RPMI7951 (cell line): Measurements from ENCODE around the gene LRP10. TPM values are rescaled to one million over a fixed set of nuclear protein-coding genes. Genes with fewer than 3 reads are reported as not detected.

Experiments
- DNase-seq: peaks from one replicate; pipeline ENCODE4 v3.0.0-alpha.2; 2012; ENCODE audit warnings: low read depth
- total RNA-seq: library from RNA; depleted of rRNA; stranded (reverse); fragments of >200 nt; shearing (Covaris generic); gene quantifications from 2 replicates; pipeline ENCODE4 v1.2.3, GENCODE V29; 2014

The LRP10 gene
- total RNA-seq, 1 experiment from 2014 or later = 44.9 TPM

- DNase-seq = no peak
Observed at GRCh38 chr14:22861651-22862050, 9.9 kb upstream of the LRP10 start.

GRCh38 chr14:22864979-22865378 lies 6.6 kb upstream of the LRP10 start:
- DNase-seq = no peak

- DNase-seq = no peak
Observed at GRCh38 chr14:22865424-22866405, 5.8 kb upstream of the LRP10 start.

- no peak for DNase-seq
Observed at GRCh38 chr14:22866874-22867273, 4.7 kb upstream of the LRP10 start.

GRCh38 chr14:22870811-22871223 lies 723 bp upstream of the LRP10 start:
- peak; percentile 14 for DNase-seq

- DNase-seq = peak; percentile 71
Observed at GRCh38 chr14:22872033-22872832, 693 bp downstream of the LRP10 start.

- no peak for DNase-seq
Observed at GRCh38 chr14:22872833-22873520, 1.4 kb downstream of the LRP10 start.

DNA sequence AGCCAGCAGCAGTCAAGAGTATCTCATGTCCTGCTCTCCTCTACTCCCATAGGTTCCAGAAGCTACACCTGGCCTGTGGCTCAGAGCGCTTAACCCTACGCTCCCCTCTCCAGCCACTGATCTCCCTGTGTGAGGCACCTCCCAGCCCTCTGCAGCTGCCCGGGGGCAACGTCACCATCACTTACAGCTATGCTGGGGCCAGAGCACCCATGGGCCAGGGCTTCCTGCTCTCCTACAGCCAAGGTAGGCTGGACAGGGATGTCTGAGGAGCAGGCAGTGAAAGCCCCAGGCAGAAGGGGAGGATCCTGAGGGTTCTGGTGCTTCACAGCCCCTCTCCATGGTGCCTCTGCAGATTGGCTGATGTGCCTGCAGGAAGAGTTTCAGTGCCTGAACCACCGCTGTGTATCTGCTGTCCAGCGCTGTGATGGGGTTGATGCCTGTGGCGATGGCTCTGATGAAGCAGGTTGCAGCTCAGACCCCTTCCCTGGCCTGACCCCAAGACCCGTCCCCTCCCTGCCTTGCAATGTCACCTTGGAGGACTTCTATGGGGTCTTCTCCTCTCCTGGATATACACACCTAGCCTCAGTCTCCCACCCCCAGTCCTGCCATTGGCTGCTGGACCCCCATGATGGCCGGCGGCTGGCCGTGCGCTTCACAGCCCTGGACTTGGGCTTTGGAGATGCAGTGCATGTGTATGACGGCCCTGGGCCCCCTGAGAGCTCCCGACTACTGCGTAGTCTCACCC lies 3.6 kb downstream of the LRP10 start:
- DNase-seq = no peak

DNA sequence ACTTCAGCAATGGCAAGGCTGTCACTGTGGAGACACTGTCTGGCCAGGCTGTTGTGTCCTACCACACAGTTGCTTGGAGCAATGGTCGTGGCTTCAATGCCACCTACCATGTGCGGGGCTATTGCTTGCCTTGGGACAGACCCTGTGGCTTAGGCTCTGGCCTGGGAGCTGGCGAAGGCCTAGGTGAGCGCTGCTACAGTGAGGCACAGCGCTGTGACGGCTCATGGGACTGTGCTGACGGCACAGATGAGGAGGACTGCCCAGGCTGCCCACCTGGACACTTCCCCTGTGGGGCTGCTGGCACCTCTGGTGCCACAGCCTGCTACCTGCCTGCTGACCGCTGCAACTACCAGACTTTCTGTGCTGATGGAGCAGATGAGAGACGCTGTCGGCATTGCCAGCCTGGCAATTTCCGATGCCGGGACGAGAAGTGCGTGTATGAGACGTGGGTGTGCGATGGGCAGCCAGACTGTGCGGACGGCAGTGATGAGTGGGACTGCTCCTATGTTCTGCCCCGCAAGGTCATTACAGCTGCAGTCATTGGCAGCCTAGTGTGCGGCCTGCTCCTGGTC lies 4.3 kb downstream of the LRP10 start:
- no peak for DNase-seq

DNA sequence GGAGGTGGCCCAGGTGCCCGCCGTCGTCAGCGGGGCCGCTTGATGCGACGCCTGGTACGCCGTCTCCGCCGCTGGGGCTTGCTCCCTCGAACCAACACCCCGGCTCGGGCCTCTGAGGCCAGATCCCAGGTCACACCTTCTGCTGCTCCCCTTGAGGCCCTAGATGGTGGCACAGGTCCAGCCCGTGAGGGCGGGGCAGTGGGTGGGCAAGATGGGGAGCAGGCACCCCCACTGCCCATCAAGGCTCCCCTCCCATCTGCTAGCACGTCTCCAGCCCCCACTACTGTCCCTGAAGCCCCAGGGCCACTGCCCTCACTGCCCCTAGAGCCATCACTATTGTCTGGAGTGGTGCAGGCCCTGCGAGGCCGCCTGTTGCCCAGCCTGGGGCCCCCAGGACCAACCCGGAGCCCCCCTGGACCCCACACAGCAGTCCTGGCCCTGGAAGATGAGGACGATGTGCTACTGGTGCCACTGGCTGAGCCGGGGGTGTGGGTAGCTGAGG lies 5.5 kb downstream of the LRP10 start:
- DNase-seq = no peak

DNA sequence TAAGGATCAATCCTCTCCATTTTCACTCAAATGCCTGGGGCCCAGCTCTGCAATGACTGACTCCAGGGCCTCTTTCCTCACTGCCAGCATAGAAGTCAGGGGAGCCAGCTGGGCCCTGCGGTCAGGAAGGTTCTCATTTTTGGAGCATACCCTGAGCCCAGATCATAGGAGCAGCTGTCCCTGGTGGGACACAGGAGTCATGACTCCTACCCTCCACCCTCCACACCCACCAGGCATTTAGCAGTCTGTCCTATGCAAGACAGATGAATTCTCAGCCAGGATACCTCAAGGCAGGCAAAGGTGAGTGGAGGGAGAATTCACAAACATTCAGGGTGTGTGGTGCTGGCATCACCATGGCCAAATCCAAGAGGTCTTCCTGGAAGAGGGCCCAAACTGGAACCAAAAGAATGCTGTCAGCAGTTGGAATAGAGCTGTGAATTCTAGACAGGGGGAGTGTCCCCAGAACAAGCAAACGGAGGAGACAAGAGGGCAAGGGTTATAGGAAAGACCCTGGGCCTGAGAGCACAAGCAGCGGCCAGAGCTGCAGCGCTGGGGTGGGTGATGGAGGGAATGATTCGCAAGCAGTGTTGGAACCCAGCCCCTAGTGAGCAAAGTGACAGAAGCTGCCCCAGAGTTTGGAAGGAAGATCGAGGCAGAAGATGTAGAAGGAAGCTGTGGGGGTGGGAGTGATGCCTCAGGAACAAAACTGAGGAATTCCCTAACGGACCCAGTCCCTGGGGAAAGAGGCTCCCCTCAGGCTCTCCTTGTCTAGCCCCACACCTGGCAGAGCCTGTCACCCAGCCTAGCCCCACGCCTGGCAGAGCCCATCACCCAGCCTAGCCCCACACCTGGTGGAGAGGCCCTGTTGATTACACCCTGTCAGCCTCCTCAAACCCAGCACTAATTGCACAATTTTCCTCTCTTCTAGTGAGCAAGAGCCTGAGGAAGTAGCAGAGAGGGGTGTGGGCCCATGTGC lies 7.0 kb downstream of the LRP10 start:
- DNase-seq = no peak

DNA sequence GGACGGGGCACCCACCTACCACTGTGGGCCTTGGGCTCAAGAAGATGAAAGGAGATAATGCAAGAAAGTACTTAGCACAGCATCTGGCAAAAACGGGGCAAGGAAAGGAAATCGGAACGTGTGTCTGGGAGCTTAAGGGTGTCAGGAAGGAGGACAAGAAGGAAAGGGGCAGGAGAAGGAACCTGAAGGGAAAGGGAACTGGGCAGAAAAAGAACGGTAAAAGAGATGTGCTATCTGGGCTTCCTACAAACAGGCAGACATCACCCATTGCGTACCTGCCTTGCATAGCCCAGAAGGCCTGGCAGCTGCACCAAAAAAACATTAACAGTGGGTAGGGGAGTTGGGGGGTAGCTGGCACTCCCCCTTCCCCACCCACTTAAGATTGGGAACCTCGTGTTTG lies 10.5 kb downstream of the LRP10 start:
- DNase-seq = no peak

DNA sequence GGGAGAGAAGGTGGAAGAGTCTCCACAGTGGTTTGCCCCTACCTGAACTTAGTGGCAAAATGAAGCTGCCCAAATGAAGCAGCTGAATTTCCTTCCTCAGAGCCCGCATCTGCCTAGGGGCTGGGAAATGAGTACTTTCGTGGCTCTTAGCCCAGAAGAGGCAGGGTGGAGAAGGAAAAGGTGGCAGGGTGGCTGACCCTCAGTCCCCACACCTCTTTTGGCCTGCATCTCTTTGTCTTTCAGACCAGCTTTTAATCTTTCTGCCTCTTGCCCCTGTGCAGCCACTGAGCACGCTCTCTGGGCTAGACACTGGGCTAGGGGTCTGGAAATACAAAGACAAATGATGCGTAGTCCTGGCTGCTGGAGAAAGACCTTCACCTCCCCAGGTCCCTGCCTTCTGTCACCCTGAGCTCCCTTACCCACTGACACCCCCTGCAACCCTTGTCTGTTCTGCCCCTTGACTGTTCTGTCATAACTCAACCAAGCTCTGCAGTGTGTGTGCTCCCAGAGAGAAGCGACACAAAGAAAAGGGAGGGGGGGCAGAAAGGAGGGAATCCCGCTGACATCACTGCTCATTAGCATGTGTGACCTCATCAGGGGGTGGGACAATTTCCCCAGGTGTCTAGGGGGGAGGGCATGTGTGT lies 11.1 kb downstream of the LRP10 start:
- DNase-seq = no peak

- DNase-seq = no peak
Observed at GRCh38 chr14:22883173-22883976, 11.8 kb downstream of the LRP10 start, which contains the start of gene REM2. TSS of gene REM2 (plus strand) at chr14:22883222. CDS start at chr14:22883288, 66 bp downstream.

- DNase-seq = no peak
Observed at GRCh38 chr14:22884076-22884737, 12.7 kb downstream of the LRP10 start.

DNA sequence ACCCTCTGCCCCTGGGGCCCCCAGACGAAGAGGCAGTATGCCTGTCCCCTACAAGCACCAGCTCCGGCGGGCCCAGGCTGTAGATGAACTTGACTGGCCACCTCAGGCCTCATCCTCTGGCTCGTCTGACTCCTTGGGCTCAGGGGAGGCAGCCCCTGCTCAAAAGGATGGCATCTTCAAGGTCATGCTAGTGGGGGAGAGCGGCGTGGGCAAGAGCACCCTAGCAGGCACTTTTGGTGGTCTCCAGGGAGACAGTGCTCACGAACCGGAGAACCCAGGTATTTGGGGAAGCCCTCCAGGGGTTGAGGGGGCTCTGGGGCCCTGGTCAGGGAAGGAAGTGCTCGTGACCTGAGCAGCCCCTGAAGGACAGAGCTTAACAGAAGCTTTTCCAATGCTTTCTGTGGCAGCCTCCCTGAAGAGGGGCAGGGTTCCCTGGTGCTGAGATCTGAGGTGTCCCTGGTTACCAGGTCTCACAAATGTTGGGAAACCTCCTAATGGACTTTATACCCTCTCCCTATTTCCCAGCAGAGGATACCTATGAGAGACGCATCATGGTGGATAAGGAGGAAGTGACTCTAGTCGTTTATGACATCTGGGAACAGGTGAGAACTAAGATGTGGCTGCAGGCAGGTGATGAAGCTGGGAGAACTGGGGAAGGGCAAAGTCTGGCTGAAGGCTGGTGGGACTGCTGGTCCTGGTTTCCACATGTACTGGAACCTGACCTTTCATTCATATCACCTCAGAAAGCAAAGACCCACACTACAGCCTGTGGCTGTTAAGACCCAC lies 13.4 kb downstream of the LRP10 start:
- DNase-seq = no peak

DNA sequence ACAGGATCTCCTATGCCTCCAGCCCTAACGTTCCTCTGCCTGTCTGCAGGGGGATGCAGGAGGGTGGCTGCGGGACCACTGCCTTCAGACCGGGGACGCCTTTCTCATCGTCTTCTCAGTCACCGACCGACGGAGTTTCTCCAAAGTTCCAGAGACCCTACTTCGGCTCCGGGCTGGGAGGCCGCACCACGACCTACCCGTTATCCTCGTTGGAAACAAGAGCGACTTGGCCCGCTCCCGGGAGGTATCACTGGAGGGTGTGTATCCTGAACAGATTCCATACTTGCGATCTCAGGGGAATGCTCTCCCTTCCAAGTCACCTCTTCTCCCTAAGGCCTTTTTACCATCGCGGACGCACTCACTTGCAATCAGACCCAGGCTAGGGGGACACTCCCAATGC lies 14.4 kb downstream of the LRP10 start:
- no peak for DNase-seq
